Measurements from ENCODE around the gene ZFP36L2. TPM values are rescaled to one million over a fixed set of nuclear protein-coding genes. Genes with fewer than 3 reads are reported as not detected.

Gene ZFP36L2
- total RNA-seq, 1 experiment from 2014 or later, result 105 TPM

- no peak overlapping the region for H3T11ph ChIP-seq (ENCODE audit: low read length)
- H3K4ac ChIP-seq (ENCODE audit: low read depth, low read length), result no peak overlapping the region
- no peak for TF ChIP-seq CTCF (conservative IDR thresholded peaks at IDR 0.05)
- no peaks in the 10 kb centered on the region for H3K79me1 ChIP-seq (ENCODE audit: insufficient read depth, low read depth, low read length, poor library complexity, severe bottlenecking)
- no peak for DNase-seq
- no peak overlapping the region for H2BK15ac ChIP-seq (ENCODE audit: low read depth, low read length)
- no peak overlapping the region for H3K4me2 ChIP-seq (ENCODE audit: insufficient read depth, insufficient read length, low read length)
- no peak overlapping the region for H2BK5ac ChIP-seq (ENCODE audit: insufficient read length, low read length)
- H2BK12ac ChIP-seq (ENCODE audit: insufficient read length, low read depth, low read length), result no peak overlapping the region
- no peak overlapping the region for H2BK120ac ChIP-seq (ENCODE audit: low read depth, low read length, poor library complexity, severe bottlenecking)
- no peak overlapping the region for H4K8ac ChIP-seq (replicated peaks; ENCODE audit: insufficient read length, low read depth, low read length)
- H3K23me2 ChIP-seq (ENCODE audit: insufficient read length, low read depth, low read length, poor library complexity, severe bottlenecking), result no peaks in the 10 kb centered on the region
- no peaks in the 10 kb centered on the region for H3K79me2 ChIP-seq (ENCODE audit: insufficient read depth, low read length)
- H2AFZ ChIP-seq (ENCODE audit: low read length), result no peak overlapping the region
- H3K9ac ChIP-seq (ENCODE audit: extremely low read depth, insufficient read length, low read length), result no peak overlapping the region
- H3K56ac ChIP-seq (ENCODE audit: insufficient read length, low read depth, low read length), result no peak overlapping the region
- H3K14ac ChIP-seq (ENCODE audit: insufficient read depth, low read length), result no peak overlapping the region
- Mint-ChIP-seq H3K4me3 (peak overlapping the region in 1 of 2 experiments; percentile 1; a peak in 1 of 5 replicates), H3K9me3 (no peaks in the 10 kb centered on the region; a peak in 2 of 5 replicates), H3K36me3 (ENCODE audit: insufficient read depth in 1 of 3, low read depth in 3 of 3) (no peaks in the 10 kb centered on the region), H3K27me3 (ENCODE audit: low read depth) (no peaks in the 10 kb centered on the region; the same call in 1 of the 2 replicates), H3K4me1 (peaks cover 45 to 49% of the 10 kb centered on the region in 2 experiments), H3K27ac (peak overlapping the region; percentile 1 to 2 (median 1); a peak in 5 of 7 replicates)
- H3K27ac ChIP-seq (ENCODE audit: insufficient read length, low read depth, low read length), result no peak overlapping the region
- no peak overlapping the region for H3K18ac ChIP-seq (ENCODE audit: insufficient read length, low read depth, low read length)
- H4K20me1 ChIP-seq (ENCODE audit: control insufficient read depth, insufficient read depth, insufficient read length), result no peaks in the 10 kb centered on the region
- H4K5ac ChIP-seq (ENCODE audit: insufficient read length, low read depth, low read length), result no peak overlapping the region
- no peak overlapping the region for H2BK20ac ChIP-seq (ENCODE audit: low read depth, low read length, poor library complexity, severe bottlenecking)
- H3K27me3 ChIP-seq (ENCODE audit: insufficient read depth, low read length), result no peaks in the 10 kb centered on the region
- peaks cover 3% of the 10 kb centered on the region; the same call in 1 of the 2 replicates for H3K4me1 ChIP-seq (ENCODE audit: insufficient read depth, low read length)
- WGBS (ENCODE audit: extremely low coverage, insufficient read length, low lambda C conversion rate), result no CpG with 5 or more reads among the region's 9 CpGs
- no peak overlapping the region for H3K23ac ChIP-seq (ENCODE audit: insufficient read length, low read depth, low read length)
- no peak overlapping the region for H4K91ac ChIP-seq (ENCODE audit: insufficient read length, low read depth, low read length)
- H2AK5ac ChIP-seq (ENCODE audit: insufficient read length, low read length), result no peak overlapping the region
- H3K9me3 ChIP-seq (ENCODE audit: control insufficient read depth, low read depth, low read length), result peaks cover 14% of the 10 kb centered on the region
Observed at GRCh38 chr2:43174368-43174916, 52.0 kb downstream of the ZFP36L2 start.
